Measurements from ENCODE around the gene RUBCN.

DNA sequence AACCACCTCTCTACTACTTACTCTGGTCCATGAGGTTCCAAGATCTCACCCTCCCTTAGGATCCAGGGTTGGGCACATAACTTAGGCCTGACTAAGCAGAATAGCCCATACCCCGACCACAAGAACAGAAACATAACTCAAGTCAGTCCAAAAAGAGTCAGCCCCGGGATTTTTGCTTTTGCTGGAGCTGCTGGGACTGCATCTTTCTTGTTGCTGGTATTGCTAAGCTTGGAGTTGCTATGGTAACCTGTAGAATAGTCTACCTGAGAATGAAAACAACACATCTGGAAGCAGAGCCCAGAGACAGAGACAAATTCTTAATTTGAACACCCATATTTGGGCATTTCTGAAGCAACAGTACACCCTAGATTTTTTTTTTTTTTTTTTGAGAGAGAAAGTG, 6.5 kb downstream of the RUBCN start:
- no peak for TF ChIP-seq TEAD4 (IDR thresholded peaks at IDR 0.05; ENCODE audit: borderline replicate concordance, insufficient read depth)
- TF ChIP-seq CTCF (IDR thresholded peaks at IDR 0.05), result no peak

Data from SK-N-SH (cell line).